PC-3 (cell line): Measurements from ENCODE around the gene SMPD4. TPM values are rescaled to one million over a fixed set of nuclear protein-coding genes. Genes with fewer than 3 reads are reported as not detected.
"Not testable (repeated sequence)": the region's sequence is repeated elsewhere in the genome, so short reads cannot be mapped to it uniquely, and the experiment has no call there.

ENCODE experiments used
- ATAC-seq: fragments of 200-7000 bp; cut with Tn5 transposase; 2 replicates; pipeline ENCODE4 v1.9.1; 2020; ENCODE audit warnings: mild to moderate bottlenecking, moderate library complexity
- BruUV-seq: library from RNA; stranded (reverse); fragments of 400-500 nt; replicated peaks from 2 replicates; lab custom pipeline; 2021; lab: Mats Ljungman, UMichigan
- CTCF ChIA-PET: fragments of 300-600 bp; sonication (Branson Sonifier 250); formaldehyde crosslinking; loops from one replicate; lab custom pipeline; 2022; ENCODE audit warnings: antibody characterized with exemption; lab: Charles Lee
- POLR2A ChIA-PET: fragments of 300-600 bp; sonication (Branson Sonifier 250); formaldehyde crosslinking; loops from one replicate; lab custom pipeline; 2022; ENCODE audit warnings: antibody characterized with exemption; ENCODE audit not compliant: unreplicated experiment; lab: Charles Lee
- DNase-seq: peaks from one replicate; pipeline ENCODE4 v3.0.0-alpha.2; 2015
- H2AFZ ChIP-seq: fragments of 300-600 bp; sonication (generic); 2 replicates; pipeline ENCODE4 v1.6.0; 2016; ENCODE audit warnings: antibody characterized with exemption, low read length
- H3F3A ChIP-seq: fragments of 300-600 bp; sonication (generic); one replicate; pipeline ENCODE4 v1.6.0; 2017; ENCODE audit warnings: antibody characterized with exemption, low read length, control low read depth, mild to moderate bottlenecking; ENCODE audit not compliant: unreplicated experiment
- H3K27ac ChIP-seq: fragments of 300-600 bp; sonication (generic); 2 replicates; pipeline ENCODE4 v1.5.1; 2016; ENCODE audit warnings: mild to moderate bottlenecking, low read length
- H3K27me3 ChIP-seq: fragments of 300-600 bp; sonication (generic); 2 replicates; pipeline ENCODE4 v1.6.1; 2016; ENCODE audit warnings: low read length, mixed read lengths
- H3K36me3 ChIP-seq: fragments of 300-600 bp; sonication (generic); 2 replicates; pipeline ENCODE4 v1.6.1; 2016; ENCODE audit warnings: low read depth, mixed run types, low read length, mixed read lengths
- H3K4me1 ChIP-seq: fragments of 300-600 bp; sonication (generic); 2 replicates; pipeline ENCODE4 v1.5.1; 2016; ENCODE audit warnings: low read length; ENCODE audit not compliant: insufficient read depth
- H3K4me2 ChIP-seq: fragments of 300-600 bp; sonication (generic); 2 replicates; pipeline ENCODE4 v1.6.0; 2016; ENCODE audit warnings: low read length
- H3K4me3 ChIP-seq: fragments of 300-600 bp; sonication (generic); 2 replicates; pipeline ENCODE4 v1.5.1; 2016; ENCODE audit warnings: mild to moderate bottlenecking, low read length, mixed read lengths
- H3K79me2 ChIP-seq: fragments of 300-600 bp; sonication (generic); 2 replicates; pipeline ENCODE4 v1.6.1; 2017; ENCODE audit warnings: low read length, mixed read lengths
- H3K9ac ChIP-seq: fragments of 300-600 bp; sonication (generic); 2 replicates; pipeline ENCODE4 v1.6.0; 2016; ENCODE audit warnings: mild to moderate bottlenecking, low read length
- H3K9me2 ChIP-seq: fragments of 300-600 bp; sonication (generic); replicated peaks from 2 replicates; pipeline ENCODE4 v1.6.1; 2016; ENCODE audit warnings: mixed run types, low read length, mixed read lengths
- H3K9me3 ChIP-seq: fragments of 300-600 bp; sonication (generic); 2 replicates; pipeline ENCODE4 v1.6.1; 2016; ENCODE audit warnings: low read length, mixed read lengths
- H4K20me1 ChIP-seq: fragments of 300-600 bp; sonication (generic); 2 replicates; pipeline ENCODE4 v1.6.1; 2016; ENCODE audit warnings: low read length, mixed read lengths
- EZH2 ChIP-seq: fragments of 300-600 bp; sonication (generic); IDR thresholded peaks from one replicate; pipeline ENCODE4 v1.6.1; 2017; ENCODE audit warnings: antibody characterized with exemption, mild to moderate bottlenecking, low read length; ENCODE audit not compliant: unreplicated experiment
- EZH2phosphoT487 ChIP-seq: fragments of 300-600 bp; sonication (generic); IDR thresholded peaks from 2 replicates; pipeline ENCODE4 v1.6.1; 2018; ENCODE audit warnings: mild to moderate bottlenecking, antibody characterized with exemption, low read length, borderline replicate concordance
- intact Hi-C: fragments of 100-400 bp; cut with micrococcal nuclease; formaldehyde crosslinking; loops from 2 replicates; pipeline ENCODE4 v1.9.0; 2023
- total RNA-seq: library from RNA; depleted of rRNA; stranded (reverse); fragments of >200 nt; gene quantifications from 2 replicates; pipeline ENCODE4 v1.2.3, GENCODE V29; 2014
- TF ChIP-seq, protein P1 (sequence below): fragments of 300-600 bp; sonication (generic); conservative IDR thresholded peaks from 2 replicates; pipeline ENCODE4 v1.5.1; 2017; ENCODE audit warnings: antibody characterized with exemption, low read depth, mild to moderate bottlenecking, low read length

Gene SMPD4
- total RNA-seq, 1 experiment from 2014 or later = 64.4 TPM

DNA sequence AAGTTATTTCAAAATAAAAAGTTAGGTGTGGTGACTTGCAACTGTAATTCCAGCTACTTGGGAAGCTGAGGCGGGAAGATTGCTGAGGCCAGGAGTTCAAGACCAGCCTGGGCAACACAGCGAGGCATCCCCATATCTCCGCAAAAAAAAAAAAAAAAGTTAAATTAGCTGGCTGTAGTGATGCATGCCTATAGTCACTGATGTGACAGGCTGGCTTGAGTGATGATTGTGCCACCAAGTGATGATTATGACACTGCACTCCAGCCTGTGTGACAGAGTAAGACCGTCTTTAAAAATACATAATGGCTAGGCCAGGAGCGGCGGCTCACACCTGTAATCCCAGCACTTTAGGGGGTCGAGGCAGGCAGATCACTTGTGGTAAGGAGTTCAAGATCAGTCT is 11.5 kb downstream of the SMPD4 start:
- ATAC-seq (no peak), DNase-seq (no peak)
- ChIA-PET POLR2A (no interaction called here), CTCF (no interaction called here)
- H3K9me3 ChIP-seq = no peaks in the 10 kb centered on the region
- no peaks in the 10 kb centered on the region for H4K20me1 ChIP-seq
- H3K36me3 ChIP-seq = peaks cover 19% of the 10 kb centered on the region
- H2AFZ ChIP-seq = no peak overlapping the region
- no peak overlapping the region for H3K27ac ChIP-seq
- no peak overlapping the region for H3K4me3 ChIP-seq
- no peaks in the 10 kb centered on the region for H3K4me1 ChIP-seq
- no peak overlapping the region for H3K4me2 ChIP-seq
- H3K79me2 ChIP-seq = no peaks in the 10 kb centered on the region
- BruUV-seq = no TSS peak
- TF ChIP-seq EZH2 (no peak), EZH2phosphoT487 (no peak)
- TF ChIP-seq, protein P1, sequence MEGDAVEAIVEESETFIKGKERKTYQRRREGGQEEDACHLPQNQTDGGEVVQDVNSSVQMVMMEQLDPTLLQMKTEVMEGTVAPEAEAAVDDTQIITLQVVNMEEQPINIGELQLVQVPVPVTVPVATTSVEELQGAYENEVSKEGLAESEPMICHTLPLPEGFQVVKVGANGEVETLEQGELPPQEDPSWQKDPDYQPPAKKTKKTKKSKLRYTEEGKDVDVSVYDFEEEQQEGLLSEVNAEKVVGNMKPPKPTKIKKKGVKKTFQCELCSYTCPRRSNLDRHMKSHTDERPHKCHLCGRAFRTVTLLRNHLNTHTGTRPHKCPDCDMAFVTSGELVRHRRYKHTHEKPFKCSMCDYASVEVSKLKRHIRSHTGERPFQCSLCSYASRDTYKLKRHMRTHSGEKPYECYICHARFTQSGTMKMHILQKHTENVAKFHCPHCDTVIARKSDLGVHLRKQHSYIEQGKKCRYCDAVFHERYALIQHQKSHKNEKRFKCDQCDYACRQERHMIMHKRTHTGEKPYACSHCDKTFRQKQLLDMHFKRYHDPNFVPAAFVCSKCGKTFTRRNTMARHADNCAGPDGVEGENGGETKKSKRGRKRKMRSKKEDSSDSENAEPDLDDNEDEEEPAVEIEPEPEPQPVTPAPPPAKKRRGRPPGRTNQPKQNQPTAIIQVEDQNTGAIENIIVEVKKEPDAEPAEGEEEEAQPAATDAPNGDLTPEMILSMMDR = no peak
- intact Hi-C loops = no loop called here
- no peak overlapping the region for H3K9ac ChIP-seq
- H3K9me2 ChIP-seq = no peaks in the 10 kb centered on the region
- no peaks in the 10 kb centered on the region for H3F3A ChIP-seq
- H3K27me3 ChIP-seq = no peaks in the 10 kb centered on the region

DNA sequence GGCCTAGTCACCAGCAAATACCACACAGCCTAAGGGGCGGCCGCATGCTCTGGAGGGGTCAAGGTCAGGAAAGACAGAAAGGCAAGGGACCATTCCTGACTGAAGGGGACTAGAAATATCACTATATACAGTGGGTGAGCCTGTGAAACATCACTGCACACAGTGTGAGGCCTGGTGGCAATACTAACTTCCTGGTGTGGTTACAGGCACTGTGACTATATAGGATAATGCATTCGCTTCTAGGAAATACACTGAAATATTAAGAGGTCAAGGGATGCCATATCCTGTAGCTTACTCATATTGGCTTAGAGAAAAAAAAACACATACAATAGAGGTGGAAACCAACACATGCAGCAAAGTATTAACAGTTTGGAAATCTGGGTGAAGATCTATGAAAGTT is 12.2 kb downstream of the SMPD4 start:
- H2AFZ ChIP-seq, POLR2A ChIA-PET, H3K9me3 ChIP-seq, H3K27me3 ChIP-seq, H3K9me2 ChIP-seq, H3K79me2 ChIP-seq, H3K27ac ChIP-seq, DNase-seq, H3K4me1 ChIP-seq, H3K4me2 ChIP-seq, BruUV-seq, H4K20me1 ChIP-seq, intact Hi-C loops, H3K9ac ChIP-seq, H3F3A ChIP-seq, CTCF ChIA-PET, H3K4me3 ChIP-seq: not testable (repeated sequence)
- H3K36me3 ChIP-seq = peaks cover 15% of the 10 kb centered on the region
- ATAC-seq = peak; percentile 46

- H3K9ac ChIP-seq, H3K4me2 ChIP-seq, H3K9me3 ChIP-seq, POLR2A ChIA-PET, H2AFZ ChIP-seq, H3K4me3 ChIP-seq, ATAC-seq, H3K9me2 ChIP-seq, H3K79me2 ChIP-seq, H3K27ac ChIP-seq, intact Hi-C loops, H3K27me3 ChIP-seq, H3K4me1 ChIP-seq, DNase-seq, H3F3A ChIP-seq, CTCF ChIA-PET, BruUV-seq, H4K20me1 ChIP-seq: not testable (repeated sequence)
- peaks cover 15% of the 10 kb centered on the region for H3K36me3 ChIP-seq
These were observed 14.8 kb downstream of the SMPD4 start for GRCh38 chr2:130166611-130167010.

GRCh38 chr2:130165293-130166016 is 15.9 kb downstream of the SMPD4 start:
- BruUV-seq = no TSS peak
- Histone ChIP-seq H3K27ac (no peak overlapping the region), H3K4me3 (no peak overlapping the region), H3K9ac (no peak overlapping the region), H3K9me2 (no peaks in the 10 kb centered on the region), H4K20me1 (no peaks in the 10 kb centered on the region), H3K4me1 (no peaks in the 10 kb centered on the region), H3K36me3 (peaks cover 14% of the 10 kb centered on the region), H3K27me3 (no peaks in the 10 kb centered on the region), H3K9me3 (no peaks in the 10 kb centered on the region), H3F3A (no peaks in the 10 kb centered on the region), H2AFZ (no peak overlapping the region), H3K4me2 (no peak overlapping the region), H3K79me2 (no peaks in the 10 kb centered on the region)
- intact Hi-C loops = no loop called here
- POLR2A ChIA-PET = no interaction called here
- CTCF ChIA-PET = no interaction called here
- ATAC-seq (no peak), DNase-seq (no peak)
- TF ChIP-seq EZH2phosphoT487 (no peak), EZH2 (no peak)
- TF ChIP-seq, protein P1 = no peak
